ENCODE data around the gene KCTD4. TPM values are rescaled to one million over a fixed set of nuclear protein-coding genes. Genes with fewer than 3 reads are reported as not detected.

The KCTD4 gene
- total RNA-seq, 1 donor from 2014 or later, result not detected

DNA sequence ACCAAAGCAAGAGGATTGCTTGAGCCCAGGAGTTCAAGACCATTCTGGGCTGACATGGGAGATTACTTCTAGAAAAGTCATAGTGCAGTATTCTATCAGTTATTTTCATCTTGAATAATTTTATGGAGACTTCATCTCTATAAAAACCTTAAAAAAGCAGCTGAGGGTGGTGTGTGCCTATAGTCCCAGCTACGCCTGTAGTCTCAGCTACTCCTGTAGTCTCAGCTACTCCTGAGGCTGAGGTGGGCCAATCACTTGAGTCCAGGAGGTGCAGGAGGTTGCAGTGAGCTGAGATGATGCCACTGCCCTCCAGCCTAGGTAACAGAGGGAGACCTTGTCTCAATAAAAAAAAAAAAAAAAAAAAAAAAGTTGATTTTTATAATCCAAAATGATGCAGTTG is 22.1 kb upstream of the KCTD4 start:
- no peaks in the 10 kb centered on the region for H3K9me3 Mint-ChIP-seq (ENCODE audit: low read depth)
- no peak for DNase-seq (ENCODE audit: low spot score)
- peaks cover 39% of the 10 kb centered on the region for H3K4me1 Mint-ChIP-seq (ENCODE audit: low read depth)
- TF ChIP-seq, protein P1, sequence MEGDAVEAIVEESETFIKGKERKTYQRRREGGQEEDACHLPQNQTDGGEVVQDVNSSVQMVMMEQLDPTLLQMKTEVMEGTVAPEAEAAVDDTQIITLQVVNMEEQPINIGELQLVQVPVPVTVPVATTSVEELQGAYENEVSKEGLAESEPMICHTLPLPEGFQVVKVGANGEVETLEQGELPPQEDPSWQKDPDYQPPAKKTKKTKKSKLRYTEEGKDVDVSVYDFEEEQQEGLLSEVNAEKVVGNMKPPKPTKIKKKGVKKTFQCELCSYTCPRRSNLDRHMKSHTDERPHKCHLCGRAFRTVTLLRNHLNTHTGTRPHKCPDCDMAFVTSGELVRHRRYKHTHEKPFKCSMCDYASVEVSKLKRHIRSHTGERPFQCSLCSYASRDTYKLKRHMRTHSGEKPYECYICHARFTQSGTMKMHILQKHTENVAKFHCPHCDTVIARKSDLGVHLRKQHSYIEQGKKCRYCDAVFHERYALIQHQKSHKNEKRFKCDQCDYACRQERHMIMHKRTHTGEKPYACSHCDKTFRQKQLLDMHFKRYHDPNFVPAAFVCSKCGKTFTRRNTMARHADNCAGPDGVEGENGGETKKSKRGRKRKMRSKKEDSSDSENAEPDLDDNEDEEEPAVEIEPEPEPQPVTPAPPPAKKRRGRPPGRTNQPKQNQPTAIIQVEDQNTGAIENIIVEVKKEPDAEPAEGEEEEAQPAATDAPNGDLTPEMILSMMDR (IDR thresholded peaks at IDR 0.05), result no peak
- H3K27ac Mint-ChIP-seq (ENCODE audit: unreplicated experiment), result peak overlapping the region; percentile 57
- no peak overlapping the region for H3K4me3 Mint-ChIP-seq (ENCODE audit: unreplicated experiment)
- no peaks in the 10 kb centered on the region for H3K36me3 Mint-ChIP-seq (ENCODE audit: low read depth)
- no peaks in the 10 kb centered on the region for H3K27me3 Mint-ChIP-seq (ENCODE audit: low read depth)

DNA sequence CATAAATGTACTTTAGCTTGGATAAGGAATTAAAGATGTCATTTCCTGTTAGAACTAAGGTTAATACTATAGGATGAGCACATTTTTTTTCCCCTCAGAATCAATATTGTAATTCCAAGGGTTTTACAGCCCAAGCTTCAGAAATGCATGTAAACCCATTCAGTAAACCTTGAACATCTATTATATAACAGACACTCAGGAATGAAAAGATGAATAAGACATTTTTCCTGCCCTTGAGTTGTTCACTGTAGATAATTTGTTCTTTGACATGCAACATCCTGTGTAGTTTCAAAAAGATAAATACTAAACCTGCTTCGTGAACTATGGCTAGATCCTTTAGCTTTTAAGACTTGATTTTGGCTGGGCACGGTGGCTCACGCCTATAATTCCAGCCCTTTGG is 21.7 kb upstream of the KCTD4 start:
- no peaks in the 10 kb centered on the region for H3K36me3 Mint-ChIP-seq (ENCODE audit: low read depth)
- H3K27ac Mint-ChIP-seq (ENCODE audit: unreplicated experiment), result peak overlapping the region; percentile 57
- H3K27me3 Mint-ChIP-seq (ENCODE audit: low read depth), result no peaks in the 10 kb centered on the region
- H3K4me1 Mint-ChIP-seq (ENCODE audit: low read depth), result peaks cover 43% of the 10 kb centered on the region
- no peak overlapping the region for H3K4me3 Mint-ChIP-seq (ENCODE audit: unreplicated experiment)
- DNase-seq (ENCODE audit: low spot score), result no peak
- no peaks in the 10 kb centered on the region for H3K9me3 Mint-ChIP-seq (ENCODE audit: low read depth)
- TF ChIP-seq, protein P1 (IDR thresholded peaks at IDR 0.05), result no peak

DNA sequence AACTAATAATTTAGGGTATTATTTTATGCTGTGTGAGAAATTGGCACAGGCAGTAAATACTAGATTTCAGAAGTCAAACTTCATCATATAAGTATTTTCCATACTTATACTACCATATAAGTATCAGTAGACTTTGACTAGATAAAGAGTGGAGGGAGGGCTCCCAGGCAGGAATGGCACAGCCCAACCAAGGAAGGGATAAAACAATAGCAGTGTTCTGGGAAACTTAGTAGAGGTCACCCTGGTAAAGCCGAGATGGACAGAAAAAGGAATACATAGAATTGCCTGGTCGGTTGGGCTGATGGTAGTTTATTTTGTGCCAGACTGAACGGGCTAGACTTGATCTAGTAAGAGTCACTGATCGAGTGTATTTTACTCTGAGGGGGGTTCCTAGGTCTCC is 19.6 kb upstream of the KCTD4 start:
- Mint-ChIP-seq H3K27me3 (ENCODE audit: low read depth) (no peaks in the 10 kb centered on the region), H3K9me3 (ENCODE audit: low read depth) (no peaks in the 10 kb centered on the region), H3K36me3 (ENCODE audit: low read depth) (peaks cover 2% of the 10 kb centered on the region), H3K4me1 (ENCODE audit: low read depth) (peaks cover 56% of the 10 kb centered on the region), H3K4me3 (ENCODE audit: unreplicated experiment) (no peak overlapping the region), H3K27ac (ENCODE audit: unreplicated experiment) (peak overlapping the region; percentile 66)
- DNase-seq (ENCODE audit: low spot score), result no peak
- TF ChIP-seq, protein P1 (IDR thresholded peaks at IDR 0.05), result no peak

DNA sequence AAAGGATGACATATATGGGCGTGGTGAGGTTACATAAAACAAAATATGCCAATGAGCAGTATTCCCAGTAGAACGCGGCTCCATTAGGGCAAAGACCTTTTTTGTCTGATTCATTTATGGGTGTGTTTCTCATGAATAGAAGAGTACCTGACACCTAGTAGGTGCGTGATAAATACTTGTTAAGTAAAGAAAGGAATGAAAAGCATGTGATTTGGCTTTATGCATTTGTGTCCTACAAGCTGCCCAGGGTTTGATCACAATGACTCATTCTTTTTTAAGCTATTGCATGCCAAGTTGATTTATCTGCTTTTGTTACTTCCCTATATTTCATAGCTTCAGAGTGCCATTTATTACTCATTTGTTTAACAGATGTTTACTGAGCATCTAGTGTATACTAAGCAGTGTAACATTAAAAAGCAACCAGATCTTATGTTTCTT is 19.1 kb upstream of the KCTD4 start:
- Mint-ChIP-seq H3K4me3 (ENCODE audit: unreplicated experiment) (no peak overlapping the region), H3K27ac (ENCODE audit: unreplicated experiment) (peak overlapping the region; percentile 66)
- DNase-seq (ENCODE audit: low spot score), result no peak

GRCh38 chr13:45219123-45219891 is 18.5 kb upstream of the KCTD4 start:
- H3K4me1 Mint-ChIP-seq (ENCODE audit: low read depth), result peaks cover 56% of the 10 kb centered on the region
- no peak overlapping the region for H3K4me3 Mint-ChIP-seq (ENCODE audit: unreplicated experiment)
- no peaks in the 10 kb centered on the region for H3K9me3 Mint-ChIP-seq (ENCODE audit: low read depth)

More for the DNA sequence above, 19.1 kb upstream of the KCTD4 start:
- Mint-ChIP-seq H3K27me3 (ENCODE audit: low read depth) (no peaks in the 10 kb centered on the region), H3K4me1 (ENCODE audit: low read depth) (peaks cover 56% of the 10 kb centered on the region), H3K9me3 (ENCODE audit: low read depth) (no peaks in the 10 kb centered on the region), H3K36me3 (ENCODE audit: low read depth) (peaks cover 2% of the 10 kb centered on the region)
- TF ChIP-seq, protein P1 (IDR thresholded peaks at IDR 0.05), result no peak

More at GRCh38 chr13:45219123-45219891, 18.5 kb upstream of the KCTD4 start:
- Mint-ChIP-seq H3K36me3 (ENCODE audit: low read depth) (peaks cover 2% of the 10 kb centered on the region), H3K27ac (ENCODE audit: unreplicated experiment) (peak overlapping the region; percentile 70), H3K27me3 (ENCODE audit: low read depth) (no peaks in the 10 kb centered on the region)
- TF ChIP-seq, protein P1 (IDR thresholded peaks at IDR 0.05), result no peak
- DNase-seq (ENCODE audit: low spot score), result no peak

All from chondrocyte (in vitro differentiated cells).